WTC11 (cell line): Measurements from ENCODE around the gene YEATS2. TPM values are rescaled to one million over a fixed set of nuclear protein-coding genes. Genes with fewer than 3 reads are reported as not detected.

ENCODE experiments used
- ATAC-seq: fragments of 200-7000 bp; cut with Tn5 transposase; 2 replicates; pipeline ENCODE4 v1.10.0; 2021; ENCODE audit warnings: mild to moderate bottlenecking, moderate library complexity
- CTCF ChIA-PET: fragments of 300-600 bp; sonication (Branson Sonifier 250); formaldehyde crosslinking; loops from one replicate; lab custom pipeline; 2021; ENCODE audit warnings: antibody characterized with exemption; lab: Charles Lee
- POLR2A ChIA-PET: fragments of 350-600 bp; sonication (Branson Sonifier 250); formaldehyde crosslinking; loops from one replicate; lab custom pipeline; 2021; ENCODE audit warnings: antibody characterized with exemption; lab: Charles Lee
- DNase-seq: peaks from one replicate; pipeline ENCODE4 v3.0.0; 2021; ENCODE audit warnings: low spot score
- H3K27ac Mint-ChIP-seq: 2 replicates; pipeline ENCODE4 v1.8.0; 2021; ENCODE audit warnings: mixed read lengths
- H3K27me3 Mint-ChIP-seq: 2 replicates; pipeline ENCODE4 v1.8.0; 2021; ENCODE audit warnings: low read depth, mild to moderate bottlenecking, moderate library complexity, mixed read lengths
- H3K36me3 Mint-ChIP-seq: 2 replicates; pipeline ENCODE4 v1.8.0; 2021; ENCODE audit warnings: mixed read lengths
- H3K4me1 Mint-ChIP-seq: 2 replicates; pipeline ENCODE4 v1.8.0; 2022; ENCODE audit warnings: mixed read lengths
- H3K4me3 Mint-ChIP-seq: 2 replicates; pipeline ENCODE4 v1.8.0; 2021; ENCODE audit warnings: mild to moderate bottlenecking, moderate library complexity, mixed read lengths
- H3K9me3 Mint-ChIP-seq: 2 replicates; pipeline ENCODE4 v1.8.0; 2021; ENCODE audit warnings: mixed read lengths
- AFF4 ChIP-seq: sonication (generic); formaldehyde crosslinking; IDR thresholded peaks from 2 replicates; pipeline ENCODE4 v1.8.1; 2023; ENCODE audit warnings: mild to moderate bottlenecking, missing genetic modification reagents, borderline replicate concordance
- ATF6 ChIP-seq: sonication (generic); formaldehyde crosslinking; IDR thresholded peaks from 2 replicates; pipeline ENCODE4 v1.8.1; 2023; ENCODE audit warnings: mild to moderate bottlenecking, missing genetic modification reagents
- ERG ChIP-seq: fragments of 250-450 bp; sonication (Bioruptor Pico); IDR thresholded peaks from 2 replicates; pipeline ENCODE4 v1.8.0; 2021; ENCODE audit warnings: mild to moderate bottlenecking
- FOXP4 ChIP-seq: sonication (generic); formaldehyde crosslinking; IDR thresholded peaks from 2 replicates; pipeline ENCODE4 v1.8.0; 2022; ENCODE audit warnings: mild to moderate bottlenecking, missing genetic modification reagents
- HMGA2 ChIP-seq: fragments of 250-450 bp; sonication (Bioruptor Pico); IDR thresholded peaks from 2 replicates; pipeline ENCODE4 v1.4.0; 2021; ENCODE audit warnings: mild to moderate bottlenecking, moderate library complexity
- MLX ChIP-seq: sonication (generic); formaldehyde crosslinking; IDR thresholded peaks from 2 replicates; pipeline ENCODE4 v1.8.1; 2023; ENCODE audit warnings: mild to moderate bottlenecking, missing genetic modification reagents, moderate library complexity
- MXD4 ChIP-seq: fragments of 250-450 bp; sonication (Bioruptor Pico); IDR thresholded peaks from 2 replicates; pipeline ENCODE4 v1.8.0; 2021; ENCODE audit warnings: mild to moderate bottlenecking, moderate library complexity, borderline replicate concordance
- ZMAT4 ChIP-seq: fragments of 250-450 bp; sonication (Bioruptor Pico); IDR thresholded peaks from 2 replicates; pipeline ENCODE4 v1.9.0; 2021; ENCODE audit warnings: mild to moderate bottlenecking
- ZNF138 ChIP-seq: sonication (generic); formaldehyde crosslinking; conservative IDR thresholded peaks from 2 replicates; pipeline ENCODE4 v1.8.1; 2022; ENCODE audit warnings: mild to moderate bottlenecking, moderate library complexity, missing genetic modification reagents
- ZNF219 ChIP-seq: sonication (generic); formaldehyde crosslinking; IDR thresholded peaks from 2 replicates; pipeline ENCODE4 v1.8.0; 2023; ENCODE audit warnings: missing genetic modification reagents, mild to moderate bottlenecking, borderline replicate concordance
- ZNF512 ChIP-seq: sonication (generic); formaldehyde crosslinking; IDR thresholded peaks from 2 replicates; pipeline ENCODE4 v1.8.1; 2022; ENCODE audit warnings: missing genetic modification reagents, borderline replicate concordance
- ZSCAN18 ChIP-seq: fragments of 250-450 bp; sonication (Bioruptor Pico); IDR thresholded peaks from 2 replicates; pipeline ENCODE4 v2.1.2; 2022; ENCODE audit warnings: mild to moderate bottlenecking, moderate library complexity
- total RNA-seq: library from RNA; stranded (reverse); gene quantifications from 3 replicates; pipeline ENCODE4 v1.2.3, GENCODE V29; 2021

YEATS2 gene
- total RNA-seq, 1 experiment from 2014 or later, result 42.5 TPM

GRCh38 chr3:183839751-183840150 is 142.2 kb downstream of the YEATS2 start:
- CTCF ChIA-PET, result no interaction called here
- Mint-ChIP-seq H3K9me3 (no peaks in the 10 kb centered on the region), H3K4me3 (no peak overlapping the region), H3K27me3 (no peaks in the 10 kb centered on the region), H3K36me3 (peaks cover 44% of the 10 kb centered on the region), H3K27ac (no peak overlapping the region), H3K4me1 (no peaks in the 10 kb centered on the region)
- no peak for ATAC-seq
- TF ChIP-seq ERG (no peak), ZNF512 (no peak), ZNF138 (CRISPR knock-in tag) (no peak), MLX (CRISPR knock-in tag) (no peak), ZSCAN18 (no peak), FOXP4 (no peak), ZNF219 (CRISPR knock-in tag) (no peak), ATF6 (CRISPR knock-in tag) (no peak), HMGA2 (no peak), ZMAT4 (CRISPR knock-in tag) (no peak), MXD4 (CRISPR knock-in tag) (no peak), AFF4 (CRISPR knock-in tag) (no peak)
- POLR2A ChIA-PET, result no interaction called here
- no peak for DNase-seq
